ENCODE data around the gene PDCD7. TPM values are rescaled to one million over a fixed set of nuclear protein-coding genes. Genes with fewer than 3 reads are reported as not detected.
"Not testable (repeated sequence)": the region's sequence is repeated elsewhere in the genome, so short reads cannot be mapped to it uniquely, and the experiment has no call there.

The PDCD7 gene
- total RNA-seq, 4 donors from 2014 or later = 12.1 to 20.8 (median 16.6) TPM

GRCh38 chr15:65079580-65079979, 54.0 kb downstream of the PDCD7 start:
- Histone ChIP-seq H3K4me1 (peaks cover 10 to 51% (median 12%) of the 10 kb centered on the region in 3 donors), H3K9me3 (no peaks in the 10 kb centered on the region), H3K4me3 (no peak overlapping the region), H3K27me3 (peaks cover 0 to 28% (median 0%) of the 10 kb centered on the region in 4 donors), H3K36me3 (no peaks in the 10 kb centered on the region), H3K27ac (no peak overlapping the region)
- WGBS, 2 donors = 68% methylated on average over 3 of the region's 5 CpGs; no CpG with 5 or more reads in 1 of the 2 donors
- DNase-seq = no peak
- TF ChIP-seq CTCF (IDR thresholded peaks at IDR 0.05) (no peak), POLR2A (IDR thresholded peaks at IDR 0.05) (no peak)
- intact Hi-C loops (cut with DNase I) = no loop called here

GRCh38 chr15:65077981-65078352, 55.6 kb downstream of the PDCD7 start:
- no peak for DNase-seq
- peaks cover 4 to 42% (median 7%) of the 10 kb centered on the region in 3 donors for H3K4me1 ChIP-seq
- peak; percentile 23 to 65 (median 50) for TF ChIP-seq CTCF (IDR thresholded peaks at IDR 0.05)
- no peak for TF ChIP-seq POLR2A (IDR thresholded peaks at IDR 0.05)
- H3K27me3 ChIP-seq = peaks cover 0 to 19% (median 0%) of the 10 kb centered on the region in 4 donors
- H3K27ac ChIP-seq = no peak overlapping the region
- H3K9me3 ChIP-seq = no peaks in the 10 kb centered on the region
- H3K4me3 ChIP-seq = peak overlapping the region in 1 of 4 donors; percentile 28
- H3K36me3 ChIP-seq = no peaks in the 10 kb centered on the region
- intact Hi-C loops (cut with DNase I) = no loop called here
- 24 to 26% methylated on average over 3 to 17 of the region's 24 CpGs for WGBS, 2 donors

- no peak overlapping the region for H3K27ac ChIP-seq
- peaks cover 0 to 19% (median 0%) of the 10 kb centered on the region in 4 donors for H3K27me3 ChIP-seq
- H3K4me3 ChIP-seq = peak overlapping the region in 1 of 4 donors; percentile 28
- H3K36me3 ChIP-seq = no peaks in the 10 kb centered on the region
- H3K9me3 ChIP-seq = no peaks in the 10 kb centered on the region
- H3K4me1 ChIP-seq = peaks cover 2 to 38% (median 3%) of the 10 kb centered on the region in 3 donors
- TF ChIP-seq POLR2A (IDR thresholded peaks at IDR 0.05) (no peak), CTCF (IDR thresholded peaks at IDR 0.05) (no peak)
- WGBS, 2 donors = 45 to 73% methylated on average over 8 to 23 of the region's 85 CpGs
- intact Hi-C loops (cut with DNase I) = no loop called here
- DNase-seq = no peak
Observed at GRCh38 chr15:65077291-65077980, 56.2 kb downstream of the PDCD7 start.

GRCh38 chr15:65076486-65077290, 56.9 kb downstream of the PDCD7 start, which contains the start of gene KBTBD13:
KBTBD13 (plus strand) TSS chr15:65076746; CDS start chr15:65076816, 70 bp downstream.
- 71 to 80% methylated on average over 7 to 18 of the region's 73 CpGs for WGBS, 2 donors
- Histone ChIP-seq H3K4me3 (peak within 1 kb of the TSS in 1 of 4 donors; percentile 28), H3K27ac (no peak within 1 kb of the TSS), H3K27me3 (peaks cover 0 to 19% (median 0%) of the 10 kb centered on the region in 4 donors), H3K36me3 (no peaks in the 10 kb centered on the region), H3K4me1 (peaks cover 0 to 38% (median 4%) of the 10 kb centered on the region in 3 donors), H3K9me3 (no peaks in the 10 kb centered on the region)
- TF ChIP-seq CTCF (IDR thresholded peaks at IDR 0.05) (no peak), POLR2A (IDR thresholded peaks at IDR 0.05) (no peak)
- no peak for DNase-seq
- intact Hi-C loops (cut with DNase I) = no loop called here

GRCh38 chr15:65075607-65076395, 57.8 kb downstream of the PDCD7 start:
- H3K36me3 ChIP-seq; DNase-seq; intact Hi-C loops (cut with DNase I); H3K27ac ChIP-seq; H3K9me3 ChIP-seq; H3K4me3 ChIP-seq: not testable (repeated sequence)
- Histone ChIP-seq H3K4me1 (peaks cover 0 to 38% (median 8%) of the 10 kb centered on the region in 3 donors), H3K27me3 (peaks cover 0 to 19% (median 0%) of the 10 kb centered on the region in 4 donors)
- 74 to 75% methylated on average over 6 to 9 of the region's 12 CpGs for WGBS, 2 donors

- H3K4me3 ChIP-seq; intact Hi-C loops (cut with DNase I); DNase-seq; H3K36me3 ChIP-seq; H3K27ac ChIP-seq; H3K9me3 ChIP-seq: not testable (repeated sequence)
- WGBS, 2 donors = no CpG with 5 or more reads among the region's 22 CpGs
- peaks cover 0 to 45% (median 13%) of the 10 kb centered on the region in 3 donors for H3K4me1 ChIP-seq
- peaks cover 0 to 19% (median 0%) of the 10 kb centered on the region in 4 donors for H3K27me3 ChIP-seq
Observed at GRCh38 chr15:65074946-65075345, 58.7 kb downstream of the PDCD7 start.
